HCT116 (cell line): ENCODE results near the gene CD82.

Source experiments
- ATF3 ChIP-seq: IDR thresholded peaks from 2 replicates; pipeline ENCODE4 v1.6.1; 2012
- CTCF ChIP-seq, 3 experiments: fragments of 200-600 bp in 1 of 3; sonication (generic) in 1 of 3; IDR thresholded peaks in 2 of 3; conservative IDR thresholded peaks in 1 of 3; 2 replicates each; pipeline ENCODE4 v1.5.1; 2012 to 2017; ENCODE audit warnings: low read depth in 2 of 3, low read length in 2 of 3, antibody characterized with exemption in 1 of 3, borderline replicate concordance in 1 of 3, control low read depth in 1 of 3, mild to moderate bottlenecking in 1 of 3, mixed read lengths in 1 of 3, mixed run types in 1 of 3, moderate library complexity in 1 of 3; ENCODE audit not compliant: insufficient read depth in 1 of 3
- EZH2 ChIP-seq: fragments of 200-600 bp; sonication (generic); IDR thresholded peaks from 2 replicates; pipeline ENCODE4 v1.6.1; 2017; ENCODE audit warnings: antibody characterized with exemption, mixed run types
- POLR2A ChIP-seq: IDR thresholded peaks from 2 replicates; pipeline ENCODE4 v1.7.0; 2011; ENCODE audit warnings: borderline replicate concordance; ENCODE audit not compliant: insufficient read depth, insufficient read length; ENCODE audit errors: extremely low read depth
- YY1 ChIP-seq: IDR thresholded peaks from 2 replicates; pipeline ENCODE4 v1.6.1; 2011; ENCODE audit warnings: low read length, low read depth, moderate library complexity, mild to moderate bottlenecking; ENCODE audit not compliant: insufficient replicate concordance; ENCODE audit errors: extremely low read depth
- ZNF274 ChIP-seq: fragments of 200-500 bp; sonication (Bioruptor generic); IDR thresholded peaks from 2 replicates; pipeline ENCODE4 v1.6.1; 2014; ENCODE audit warnings: mild to moderate bottlenecking, low read depth, low read length, inconsistent platforms

GRCh38 chr11:44608651-44608990, 43.2 kb downstream of the CD82 start:
- no peak for TF ChIP-seq YY1
- no peak for TF ChIP-seq CTCF (IDR thresholded peaks at IDR 0.05 in 2 of 3, conservative IDR thresholded peaks at IDR 0.05 in 1 of 3; ENCODE audit: borderline replicate concordance in 1 of 3, insufficient read depth in 1 of 3, low read depth in 2 of 3, low read length in 2 of 3)
- no peak for TF ChIP-seq ATF3
- TF ChIP-seq POLR2A: no peak
- TF ChIP-seq ZNF274: no peak
- TF ChIP-seq EZH2: no peak
